GM21423 (cell line): Measurements from ENCODE around the gene GCN1.

Experiments
- ATAC-seq: cut with Tn5 transposase; IDR thresholded peaks from one replicate; pipeline ENCODE4 v1.9.1; 2021; ENCODE audit warnings: mild to moderate bottlenecking, moderate library complexity; ENCODE audit not compliant: unreplicated experiment

The GCN1 gene

DNA sequence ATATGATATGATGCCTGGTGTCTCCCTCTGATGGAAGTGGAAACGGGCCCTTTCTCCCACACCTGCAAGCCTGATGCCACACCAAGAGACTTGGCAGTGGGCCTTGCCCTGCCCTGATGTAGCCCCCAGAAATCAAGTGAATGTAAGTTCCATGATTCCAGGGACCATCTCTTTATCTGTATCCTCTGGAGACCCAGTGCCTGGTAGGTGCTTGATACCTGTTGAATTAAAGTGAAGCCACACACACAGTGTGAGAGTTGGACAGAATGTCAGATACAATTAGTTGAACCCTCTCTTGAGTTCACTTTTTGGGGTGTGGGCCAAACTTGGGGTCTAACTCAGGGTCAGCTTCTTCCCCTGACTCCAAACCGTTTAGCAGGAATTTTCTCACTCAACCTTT is 73.2 kb downstream of the GCN1 start:
- ATAC-seq = no peak

DNA sequence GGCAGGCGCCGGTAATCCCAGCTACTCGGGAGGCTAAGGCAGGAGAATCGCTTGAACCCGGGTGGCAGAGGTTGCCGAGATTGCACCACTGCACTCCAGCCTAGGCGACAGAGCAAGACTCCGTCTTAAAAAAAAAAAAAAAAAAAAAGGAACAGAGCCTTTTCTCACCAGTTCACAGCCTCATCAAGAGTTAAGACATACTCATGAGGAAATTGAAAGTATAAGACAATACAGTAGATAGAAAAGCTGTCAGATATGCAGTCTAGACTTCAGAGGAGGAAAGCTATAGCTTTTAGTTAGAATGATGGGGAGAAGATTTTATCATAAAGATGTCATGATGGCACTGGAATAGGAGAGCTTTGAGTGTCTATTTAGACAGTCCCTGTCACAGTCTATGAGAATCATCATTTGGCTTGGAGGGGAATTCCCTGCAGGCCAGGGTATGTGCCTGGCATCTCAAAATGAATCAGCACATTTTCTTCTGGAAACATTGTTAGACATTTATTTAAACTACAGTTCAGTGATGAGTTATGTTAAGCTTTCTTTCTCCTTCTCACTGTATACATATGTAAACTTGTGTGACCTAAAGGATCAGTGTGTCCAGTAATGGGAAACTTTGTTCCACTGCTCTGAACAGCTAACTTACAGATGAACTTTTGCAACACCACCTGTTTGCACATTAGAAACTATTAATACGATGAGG is 75.1 kb downstream of the GCN1 start:
- ATAC-seq = peak; percentile 16

DNA sequence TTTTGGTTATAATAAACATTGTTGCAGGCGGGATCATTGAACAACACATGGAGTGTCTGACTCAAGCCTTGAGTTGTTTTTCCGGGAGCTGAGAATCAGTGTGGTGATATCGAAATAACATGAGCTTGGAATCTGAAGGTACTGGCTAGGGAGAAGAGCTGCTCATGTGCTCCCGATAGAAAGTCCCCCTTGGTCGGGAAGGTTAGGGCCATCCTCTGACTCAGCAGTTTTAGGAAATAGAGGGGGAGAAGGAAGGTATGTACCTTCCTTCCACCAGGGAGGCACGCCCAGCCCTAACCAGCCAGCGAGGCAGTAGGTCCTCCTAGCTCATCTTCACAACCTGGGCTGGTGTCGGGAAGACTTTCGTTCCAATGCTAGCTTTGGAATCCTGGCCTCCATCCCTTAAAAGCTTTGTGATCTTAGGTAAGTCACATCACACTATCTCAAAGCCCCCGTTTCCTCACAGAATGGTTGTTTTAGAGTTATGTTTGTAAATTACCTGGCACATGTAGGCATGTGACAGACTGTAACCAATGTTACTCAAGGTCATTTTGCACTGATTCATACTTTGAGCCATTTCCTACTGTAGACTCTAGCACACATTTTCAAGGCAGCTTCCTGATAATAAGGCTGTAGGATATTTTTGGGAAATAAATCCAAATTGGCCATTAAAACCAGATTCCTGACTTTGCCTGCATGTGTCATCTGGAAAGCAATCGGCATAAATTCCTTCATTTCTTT is 76.0 kb downstream of the GCN1 start:
- no peak for ATAC-seq

DNA sequence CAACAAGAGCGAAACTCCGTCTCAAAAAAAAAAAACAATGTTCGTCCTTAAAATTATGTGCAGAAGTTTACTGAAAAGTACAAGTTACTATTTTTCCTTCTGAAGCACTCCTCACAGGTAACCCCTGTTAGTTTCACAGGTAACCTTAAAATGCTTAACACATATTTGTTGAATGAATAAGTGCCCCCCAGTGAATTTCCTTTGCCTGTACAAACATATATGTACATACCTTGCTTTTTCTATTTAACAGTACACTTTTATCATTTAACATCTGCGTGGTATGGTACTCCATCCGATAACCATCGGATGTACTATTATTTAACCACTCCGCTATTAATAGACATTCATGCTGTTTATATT is 76.6 kb downstream of the GCN1 start:
- no peak for ATAC-seq

DNA sequence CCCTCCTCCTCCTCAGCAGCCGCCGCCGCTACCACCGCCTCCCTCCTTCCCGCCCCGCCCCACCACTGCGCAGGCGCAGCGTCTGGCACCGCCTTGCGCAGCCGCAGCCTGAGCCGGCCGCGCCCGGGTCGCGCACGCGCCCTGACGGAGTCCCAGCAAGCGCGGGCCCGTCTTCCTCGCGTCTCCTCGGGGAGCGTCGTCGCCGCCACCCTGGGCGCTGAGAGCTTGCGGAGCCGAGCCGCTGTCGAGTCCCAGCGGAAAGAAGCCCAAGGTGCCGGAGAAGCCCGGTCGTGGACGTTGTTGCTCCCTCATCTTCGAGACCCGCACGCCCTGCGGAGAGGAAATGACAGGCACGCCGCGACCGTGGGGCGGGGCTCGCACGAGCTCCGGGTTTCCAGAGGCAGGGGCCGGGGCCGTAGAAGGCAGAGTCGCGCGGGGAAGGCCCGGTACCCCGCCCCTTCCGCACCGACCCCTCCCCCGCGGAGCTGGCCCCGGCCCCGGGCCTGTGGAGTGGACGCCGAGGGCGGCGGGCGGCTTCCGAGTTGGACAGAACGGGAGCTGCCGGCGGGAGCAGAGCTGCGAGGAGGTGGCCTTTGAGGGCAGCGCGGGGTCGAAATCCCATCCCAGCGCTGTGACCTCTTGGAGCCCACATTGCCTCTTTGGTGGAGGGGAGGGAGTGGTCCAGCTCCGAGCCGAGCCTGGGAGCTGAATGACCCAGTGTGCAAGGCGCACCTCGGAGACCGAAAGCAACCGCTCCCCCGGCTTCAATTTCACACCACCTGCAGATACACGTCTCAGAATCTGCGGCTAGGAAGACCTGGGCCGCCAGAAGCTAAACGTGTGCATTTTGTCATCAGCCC is 77.5 kb downstream of the GCN1 start:
- ATAC-seq = peak; percentile 43

DNA sequence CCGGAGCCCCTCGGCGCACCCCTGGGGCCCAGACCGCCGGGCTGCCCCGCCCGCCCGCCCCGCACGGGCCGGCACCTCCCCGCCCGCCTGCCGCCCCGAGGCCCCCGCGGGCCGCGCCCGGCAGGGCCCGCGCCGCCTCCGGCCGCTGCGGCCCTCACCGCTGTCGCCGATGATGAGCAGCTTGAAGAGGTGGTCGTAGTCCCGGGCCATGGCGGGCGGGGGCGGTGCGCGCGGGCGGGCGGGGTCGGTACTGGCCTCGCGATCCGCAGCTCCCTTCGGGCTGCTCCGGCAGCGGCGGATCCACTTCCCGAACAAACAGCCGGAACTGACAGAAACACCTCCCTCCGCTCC is 78.1 kb downstream of the GCN1 start, which contains the start of gene RAB35:
TSS of gene RAB35 (minus strand) at position 313 of the 351 bp plus-strand sequence. CDS start at position 210, 103 bp downstream.
- peak; percentile 1 for ATAC-seq

DNA sequence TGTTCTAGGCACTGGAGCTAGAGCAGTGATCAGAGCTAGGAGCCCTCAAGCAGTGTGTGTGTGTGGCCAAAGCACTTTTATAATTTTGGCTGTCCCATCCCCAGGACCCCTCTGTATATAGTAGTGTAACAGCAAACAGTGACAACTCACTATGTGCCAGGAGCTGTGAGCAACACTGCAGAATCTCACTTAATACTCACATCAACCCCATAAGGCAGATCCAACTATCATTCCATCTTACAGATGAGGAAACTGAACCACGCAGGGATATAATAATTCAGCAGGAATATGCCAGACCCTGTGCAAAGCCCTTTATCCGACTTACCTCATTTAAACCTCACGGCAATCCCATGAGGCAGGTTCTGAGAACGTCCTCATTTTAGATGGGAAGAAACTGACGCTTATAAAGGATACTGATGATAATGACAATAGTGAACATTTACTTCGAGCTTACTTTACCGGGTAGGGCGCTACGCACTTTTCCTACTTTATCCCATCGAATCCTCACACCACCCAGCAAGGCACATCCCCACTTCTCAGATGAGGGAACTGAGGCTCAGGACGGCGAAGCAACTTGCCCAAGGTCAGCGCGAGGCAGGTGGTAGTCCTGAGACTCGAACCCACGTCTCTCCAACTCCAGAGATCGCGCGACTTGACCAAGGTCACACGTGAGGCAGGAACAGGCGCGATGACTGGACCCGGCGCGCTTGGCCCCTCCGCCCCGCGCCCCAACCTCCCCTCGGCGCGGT is 78.6 kb downstream of the GCN1 start:
- ATAC-seq = no peak

DNA sequence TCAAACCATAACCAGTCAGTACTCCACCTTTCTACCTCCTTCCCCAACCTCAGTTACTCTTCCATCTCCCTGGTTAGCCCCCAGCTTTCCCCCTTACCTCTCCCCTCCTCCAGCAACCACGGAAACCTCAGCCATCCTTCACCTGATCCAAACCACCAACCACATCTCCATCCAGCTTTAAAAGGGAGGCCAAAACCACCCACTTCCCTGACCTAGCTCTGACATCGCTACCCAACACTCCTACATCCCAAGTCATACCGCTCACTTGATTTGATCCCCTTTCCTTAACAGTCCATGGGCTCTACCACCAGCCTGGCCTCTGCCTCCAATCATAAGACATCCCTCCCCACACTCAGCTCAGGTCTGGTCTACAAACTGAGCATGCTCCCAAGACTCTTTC is 79.4 kb downstream of the GCN1 start:
- ATAC-seq = no peak

DNA sequence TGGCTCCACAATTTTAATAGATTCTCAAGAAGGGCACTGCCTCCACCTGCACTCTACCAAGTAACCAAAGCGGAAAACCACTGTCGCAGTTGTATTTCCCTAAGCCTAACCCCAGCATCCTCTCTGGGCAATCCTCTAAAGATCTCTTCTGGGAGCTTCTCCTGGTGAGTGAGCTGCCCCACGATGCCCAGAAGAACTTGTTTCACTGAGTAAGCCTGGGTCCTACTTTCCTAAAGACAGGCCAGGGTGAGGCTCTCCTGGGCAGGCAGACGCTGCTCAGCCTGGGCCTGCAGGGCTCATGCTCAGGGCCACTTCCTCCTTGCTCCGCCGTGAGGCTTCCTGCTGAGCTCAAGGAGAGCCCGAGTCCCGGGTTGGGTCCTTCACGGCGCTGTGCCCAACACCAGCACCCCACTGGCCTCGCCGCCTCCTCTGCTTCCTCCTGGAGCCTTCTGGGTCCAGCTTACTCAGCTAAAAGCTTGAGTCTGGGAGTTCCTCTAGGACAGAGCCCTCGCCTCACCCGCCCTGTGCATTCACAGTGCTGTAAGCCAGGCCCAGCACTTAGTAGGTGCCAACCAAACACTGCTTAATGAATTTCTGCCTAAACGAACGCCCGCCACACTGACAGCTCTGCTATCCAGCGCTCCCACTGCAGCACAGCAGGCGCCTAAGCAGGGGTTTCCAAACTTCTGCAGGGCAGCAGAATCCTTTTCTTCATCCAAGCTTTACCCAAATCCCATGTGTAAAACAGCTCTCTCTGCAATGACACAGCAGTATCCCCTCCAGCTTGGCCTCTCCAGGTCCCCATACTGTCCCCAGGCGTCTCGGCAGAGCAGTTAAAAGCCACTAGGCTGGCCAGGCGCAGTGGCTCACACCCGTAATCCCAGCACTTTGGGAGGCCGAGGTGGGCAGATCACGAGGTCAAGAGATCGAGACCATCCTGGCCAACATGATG is 83.7 kb downstream of the GCN1 start:
- peak; percentile 67 for ATAC-seq

DNA sequence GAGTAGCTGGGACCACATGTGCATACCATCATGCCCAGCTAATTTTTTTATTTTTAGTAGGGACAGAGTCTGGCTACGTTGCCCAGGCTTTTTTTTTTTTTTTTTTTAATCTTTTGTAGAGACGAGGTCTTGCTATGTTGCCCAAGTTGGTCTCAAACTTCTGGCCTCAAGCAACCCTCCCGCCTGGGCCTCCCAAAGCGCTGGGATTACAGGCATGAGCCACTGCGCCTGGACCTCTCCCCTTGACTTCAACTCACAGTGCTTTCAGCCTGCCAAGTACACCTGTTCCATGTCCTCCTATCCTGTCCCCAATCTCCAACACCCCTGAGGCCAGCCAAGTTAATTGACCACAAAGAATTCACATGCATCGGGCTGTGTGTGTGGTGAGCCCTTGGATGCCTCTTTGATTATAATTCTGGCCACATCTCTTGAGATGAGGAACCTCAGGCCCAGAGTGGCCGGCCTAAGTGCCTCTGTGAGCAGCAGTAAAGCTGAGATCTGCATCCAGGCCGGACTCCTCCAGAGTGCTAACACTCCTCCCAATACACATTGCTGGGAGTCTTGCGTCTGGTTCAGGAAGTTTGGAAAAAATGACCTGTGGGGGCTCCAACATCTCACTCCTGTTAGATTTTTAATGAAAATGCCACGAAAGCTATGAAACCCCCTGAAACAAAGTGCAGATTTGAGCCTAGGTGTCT is 84.8 kb downstream of the GCN1 start:
- no peak for ATAC-seq

DNA sequence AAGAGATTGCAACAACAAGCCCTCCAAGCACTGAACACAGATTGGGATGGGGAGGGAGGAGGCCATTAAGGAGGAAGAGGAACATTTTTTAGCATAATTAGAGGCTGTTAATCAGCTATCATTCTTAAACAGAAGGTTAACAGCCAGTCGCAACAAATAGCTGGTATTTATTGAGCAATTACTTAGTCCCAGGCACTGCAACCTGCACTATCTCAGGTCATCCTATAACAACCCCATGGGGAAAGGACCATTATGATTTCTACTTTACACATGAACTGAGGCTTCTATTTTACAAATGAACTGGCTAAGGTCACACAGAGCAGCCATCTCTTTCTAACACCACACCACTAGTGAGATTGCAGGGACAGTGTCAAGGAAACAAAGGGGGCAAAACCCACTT is 88.4 kb downstream of the GCN1 start:
- ATAC-seq = no peak

DNA sequence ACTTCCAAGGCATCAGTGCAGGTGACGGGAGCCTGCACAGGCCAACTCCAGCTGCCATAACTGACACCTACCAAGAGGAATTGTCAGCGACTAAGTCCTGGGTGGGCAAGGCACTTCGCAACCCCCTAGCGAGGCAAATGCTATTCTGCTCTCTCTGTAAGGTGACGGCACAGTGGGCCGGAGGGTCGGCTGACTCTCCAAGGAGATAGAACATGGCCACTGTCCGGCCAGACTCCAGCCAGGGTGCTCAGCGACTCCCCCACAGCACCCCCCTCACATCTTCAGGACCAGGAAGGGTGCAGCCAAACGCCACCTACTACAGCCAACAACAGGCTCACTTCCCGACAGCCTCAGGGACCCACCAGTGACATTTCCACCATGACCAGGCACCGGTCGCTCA is 91.1 kb downstream of the GCN1 start:
- no peak for ATAC-seq

DNA sequence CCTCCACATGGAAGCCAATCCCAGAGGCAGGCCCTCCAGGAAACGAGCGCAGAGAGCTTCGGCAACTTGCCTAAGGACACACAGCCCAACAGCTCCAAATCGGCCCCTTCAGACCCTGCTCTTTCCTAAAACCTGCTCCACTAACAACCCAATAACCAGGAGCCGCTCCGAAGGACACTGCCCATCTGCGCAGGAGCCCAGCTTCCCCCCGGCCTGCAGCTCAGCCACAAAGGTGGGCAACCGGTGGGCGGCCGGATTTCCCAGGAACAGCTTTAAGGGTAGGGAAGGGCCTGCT is 91.5 kb downstream of the GCN1 start:
- ATAC-seq = no peak

DNA sequence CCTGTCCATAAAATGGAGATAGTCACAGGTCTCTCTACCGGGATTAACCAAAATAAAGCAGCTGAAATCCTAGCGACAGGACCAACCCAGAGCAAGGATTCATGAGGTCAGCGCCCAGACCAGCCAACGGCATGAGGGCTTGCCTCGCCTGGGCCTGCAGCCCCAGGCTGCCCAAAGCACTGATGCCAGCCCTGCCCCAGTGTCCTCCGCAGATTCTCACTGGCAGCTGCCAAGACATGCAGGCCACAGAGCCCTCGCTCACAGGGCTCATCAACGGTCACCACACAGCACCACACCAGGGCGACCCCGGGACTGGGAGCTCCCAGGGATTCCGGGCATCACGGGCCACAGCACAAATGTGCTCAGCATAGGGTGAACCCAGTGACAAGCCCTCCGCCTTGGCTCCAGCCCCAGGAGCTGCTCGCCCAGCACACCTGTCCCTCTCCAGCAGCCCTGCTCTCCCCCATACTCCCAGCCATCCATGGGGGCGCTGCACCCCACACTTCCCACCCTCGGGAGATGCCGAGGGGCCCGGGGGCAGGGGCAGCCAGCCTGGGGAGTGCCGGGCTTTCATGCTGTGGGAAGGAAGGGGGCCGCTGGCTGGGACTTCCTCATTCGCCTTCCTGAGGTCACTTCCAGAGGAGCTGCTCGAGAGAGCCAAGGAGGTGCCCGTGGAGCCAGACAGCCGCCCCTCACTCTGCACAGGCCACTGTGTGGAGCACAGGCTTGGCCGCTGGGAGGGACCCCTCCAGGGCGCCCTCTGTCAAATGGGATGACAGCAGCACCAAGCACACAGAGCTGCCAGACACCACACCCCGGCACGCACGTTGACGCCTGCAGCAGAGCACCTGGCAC is 92.1 kb downstream of the GCN1 start:
- ATAC-seq = no peak

DNA sequence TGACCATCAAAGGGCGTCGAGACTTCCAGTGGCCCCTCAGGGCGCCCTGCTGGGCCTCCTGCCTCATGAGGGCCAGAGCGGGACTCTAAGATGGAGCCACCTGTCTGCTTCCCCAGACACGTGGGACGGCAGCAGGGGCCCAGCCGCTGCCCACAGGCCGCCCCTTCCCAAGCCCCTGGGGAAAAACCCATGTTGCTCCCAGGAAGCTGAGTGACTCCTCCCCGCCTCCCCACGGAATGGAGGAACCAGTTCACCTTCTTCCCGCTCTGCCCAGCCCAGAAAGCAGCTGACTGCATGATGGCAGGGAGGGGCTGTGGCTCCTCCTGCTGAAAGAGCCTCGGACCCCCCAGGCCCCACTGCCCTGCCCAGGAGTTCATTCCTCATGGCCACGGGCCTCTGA is 92.9 kb downstream of the GCN1 start:
- no peak for ATAC-seq

DNA sequence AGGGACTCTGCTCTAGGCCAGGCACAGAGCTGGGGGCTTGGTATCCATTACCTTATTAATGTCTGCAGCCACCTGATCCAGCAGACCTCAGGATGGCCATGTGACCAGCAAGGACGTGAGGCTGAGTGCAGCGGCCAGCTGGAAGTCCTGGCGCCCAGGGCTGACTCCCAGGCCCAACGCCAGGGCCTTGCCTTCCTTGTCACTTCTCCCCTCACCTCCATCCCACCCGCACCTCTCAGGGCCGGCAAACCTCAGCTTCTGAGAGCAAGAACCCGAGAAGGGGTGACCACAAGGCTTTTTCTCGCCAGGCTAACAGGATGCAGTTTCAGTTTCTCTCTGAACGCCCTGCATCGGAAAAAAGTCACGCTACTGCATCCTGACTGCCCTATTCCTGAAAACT is 93.3 kb downstream of the GCN1 start:
- peak; percentile 59 for ATAC-seq

DNA sequence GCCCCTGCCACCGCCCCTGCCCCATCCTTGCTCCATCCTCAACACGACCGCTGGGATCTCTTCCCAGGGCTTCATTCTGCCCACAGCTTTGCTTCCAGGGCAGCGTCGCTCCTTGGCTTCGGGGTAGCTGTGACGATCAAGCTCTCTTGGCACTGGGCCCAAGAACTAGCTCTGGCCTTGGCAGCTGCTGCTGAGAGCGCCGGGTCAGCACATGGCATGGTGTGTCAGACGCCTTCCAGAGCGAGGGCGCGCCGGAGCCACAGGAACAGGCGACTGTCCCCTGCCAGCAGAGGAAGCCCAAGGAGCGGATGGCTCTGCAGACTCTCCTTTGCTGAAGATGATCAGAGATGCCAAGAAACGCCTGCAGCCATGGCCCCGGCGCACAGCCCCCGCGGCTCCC is 93.9 kb downstream of the GCN1 start:
- ATAC-seq = no peak

DNA sequence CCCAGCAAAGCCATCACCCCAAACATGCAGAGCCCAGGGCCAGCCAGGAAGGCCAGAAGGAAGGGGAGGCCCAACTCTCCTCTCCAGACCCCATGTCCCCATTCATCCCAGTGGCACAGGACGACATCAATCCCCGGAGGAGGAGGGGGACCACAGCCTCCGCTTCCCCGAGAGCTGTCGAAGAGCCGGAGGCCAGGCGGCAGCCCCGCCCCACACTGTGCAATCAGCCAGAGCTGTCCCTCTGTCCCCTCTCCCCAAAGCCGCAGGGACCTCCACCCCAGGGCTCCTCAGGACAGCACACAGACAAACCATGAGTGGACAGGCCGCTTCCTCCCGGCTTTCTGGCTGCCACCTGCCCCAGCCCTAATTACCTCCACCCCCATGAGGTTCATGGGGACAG is 94.8 kb downstream of the GCN1 start:
- ATAC-seq = no peak
